ENCODE data around the gene RESP18. TPM values are rescaled to one million over a fixed set of nuclear protein-coding genes. Genes with fewer than 3 reads are reported as not detected.

RESP18 gene
- polyA plus RNA-seq, 1 donor from 2014 or later, result not detected

GRCh38 chr2:219354582-219354981 is 22.0 kb upstream of the RESP18 start:
- H3K36me3 ChIP-seq (ENCODE audit: insufficient read depth, low read length), result no peaks in the 10 kb centered on the region
- no peaks in the 10 kb centered on the region for H3K79me2 ChIP-seq (replicated peaks; ENCODE audit: insufficient read depth, low read length)
- H3K4me3 ChIP-seq (ENCODE audit: low read length), result no peak overlapping the region
- no peak overlapping the region for H3K9ac ChIP-seq (ENCODE audit: low read length)
- no peaks in the 10 kb centered on the region for H3K9me3 ChIP-seq (ENCODE audit: low read length)
- H3K9me2 ChIP-seq (ENCODE audit: insufficient read depth, low read length), result no peaks in the 10 kb centered on the region
- peaks cover 34% of the 10 kb centered on the region for H3K27me3 ChIP-seq (ENCODE audit: insufficient read depth, low read depth, low read length)
- no peak for TF ChIP-seq RAD21 (conservative IDR thresholded peaks at IDR 0.05)
- no peak for TF ChIP-seq MXI1 (conservative IDR thresholded peaks at IDR 0.05; ENCODE audit: poor library complexity, severe bottlenecking)
- no peaks in the 10 kb centered on the region for H3F3A ChIP-seq (ENCODE audit: insufficient read depth, low read length, poor library complexity, severe bottlenecking)
- H4K20me1 ChIP-seq (ENCODE audit: insufficient read depth), result no peaks in the 10 kb centered on the region
- no peak overlapping the region for H3K27ac ChIP-seq (ENCODE audit: low read length)
- no peak overlapping the region for H3K4me2 ChIP-seq (ENCODE audit: low read length)
- no peak overlapping the region for H2AFZ ChIP-seq (ENCODE audit: low read depth, low read length)

GRCh38 chr2:219353129-219353528 is 20.6 kb upstream of the RESP18 start:
- H3K9me2 ChIP-seq (ENCODE audit: insufficient read depth, low read length), result no peaks in the 10 kb centered on the region
- no peak overlapping the region for H3K27ac ChIP-seq (ENCODE audit: low read length)
- peaks cover 20% of the 10 kb centered on the region for H3K27me3 ChIP-seq (ENCODE audit: insufficient read depth, low read depth, low read length)
- no peaks in the 10 kb centered on the region for H3F3A ChIP-seq (ENCODE audit: insufficient read depth, low read length, poor library complexity, severe bottlenecking)
- no peaks in the 10 kb centered on the region for H4K20me1 ChIP-seq (ENCODE audit: insufficient read depth)
- no peak overlapping the region for H2AFZ ChIP-seq (ENCODE audit: low read depth, low read length)
- no peak overlapping the region for H3K4me2 ChIP-seq (ENCODE audit: low read length)
- H3K4me3 ChIP-seq (ENCODE audit: low read length), result no peak overlapping the region
- TF ChIP-seq RAD21 (conservative IDR thresholded peaks at IDR 0.05), result no peak
- TF ChIP-seq SMC3 (conservative IDR thresholded peaks at IDR 0.05; ENCODE audit: poor library complexity), result no peak
- no peak for TF ChIP-seq MXI1 (conservative IDR thresholded peaks at IDR 0.05; ENCODE audit: poor library complexity, severe bottlenecking)
- no peak for TF ChIP-seq CTCF (IDR thresholded peaks at IDR 0.05; ENCODE audit: poor library complexity, severe bottlenecking)
- TF ChIP-seq TAF1 (IDR thresholded peaks at IDR 0.05; ENCODE audit: low read depth), result no peak
- no peak for TF ChIP-seq EP300 (conservative IDR thresholded peaks at IDR 0.05; ENCODE audit: poor library complexity, severe bottlenecking)
- TF ChIP-seq EZH2 (IDR thresholded peaks at IDR 0.05; ENCODE audit: borderline replicate concordance, insufficient read depth, low read length, poor library complexity, severe bottlenecking), result no peak
- TF ChIP-seq POLR2AphosphoS5 (IDR thresholded peaks at IDR 0.05), result no peak
- no peak for TF ChIP-seq REST (IDR thresholded peaks at IDR 0.05; ENCODE audit: borderline replicate concordance)
- no peaks in the 10 kb centered on the region for H3K9me3 ChIP-seq (ENCODE audit: low read length)
- H3K79me2 ChIP-seq (replicated peaks; ENCODE audit: insufficient read depth, low read length), result no peaks in the 10 kb centered on the region
- no peak overlapping the region for H3K9ac ChIP-seq (ENCODE audit: low read length)
- H3K36me3 ChIP-seq (ENCODE audit: insufficient read depth, low read length), result no peaks in the 10 kb centered on the region
